Epithelial cell of proximal tubule (primary cell): ENCODE data around the gene MOG. TPM values are rescaled to one million over a fixed set of nuclear protein-coding genes. Genes with fewer than 3 reads are reported as not detected.

ENCODE experiments used
- DNase-seq: peaks from one replicate; pipeline ENCODE4 v3.0.0-alpha.2; 2011; ENCODE audit warnings: low read depth
- H3K4me3 ChIP-seq: 2 replicates; pipeline ENCODE4 v1.5.1; 2011; ENCODE audit warnings: low read depth, mild to moderate bottlenecking, low read length
- total RNA-seq: library from RNA; depleted of rRNA; stranded (reverse); fragments of >200 nt; gene quantifications from 2 replicates; pipeline ENCODE4 v1.2.3, GENCODE V29; 2015
- TF ChIP-seq, protein P1 (sequence below): conservative IDR thresholded peaks from 2 replicates; pipeline ENCODE4 v1.5.1; 2012; ENCODE audit warnings: low read depth, mild to moderate bottlenecking, low read length

MOG gene
- total RNA-seq, 1 donor from 2014 or later = not detected

- H3K4me3 ChIP-seq = no peak overlapping the region
- TF ChIP-seq, protein P1, sequence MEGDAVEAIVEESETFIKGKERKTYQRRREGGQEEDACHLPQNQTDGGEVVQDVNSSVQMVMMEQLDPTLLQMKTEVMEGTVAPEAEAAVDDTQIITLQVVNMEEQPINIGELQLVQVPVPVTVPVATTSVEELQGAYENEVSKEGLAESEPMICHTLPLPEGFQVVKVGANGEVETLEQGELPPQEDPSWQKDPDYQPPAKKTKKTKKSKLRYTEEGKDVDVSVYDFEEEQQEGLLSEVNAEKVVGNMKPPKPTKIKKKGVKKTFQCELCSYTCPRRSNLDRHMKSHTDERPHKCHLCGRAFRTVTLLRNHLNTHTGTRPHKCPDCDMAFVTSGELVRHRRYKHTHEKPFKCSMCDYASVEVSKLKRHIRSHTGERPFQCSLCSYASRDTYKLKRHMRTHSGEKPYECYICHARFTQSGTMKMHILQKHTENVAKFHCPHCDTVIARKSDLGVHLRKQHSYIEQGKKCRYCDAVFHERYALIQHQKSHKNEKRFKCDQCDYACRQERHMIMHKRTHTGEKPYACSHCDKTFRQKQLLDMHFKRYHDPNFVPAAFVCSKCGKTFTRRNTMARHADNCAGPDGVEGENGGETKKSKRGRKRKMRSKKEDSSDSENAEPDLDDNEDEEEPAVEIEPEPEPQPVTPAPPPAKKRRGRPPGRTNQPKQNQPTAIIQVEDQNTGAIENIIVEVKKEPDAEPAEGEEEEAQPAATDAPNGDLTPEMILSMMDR = no peak
- DNase-seq = no peak
Measured at GRCh38 chr6:29641430-29642148, 15.3 kb upstream of the MOG start.

GRCh38 chr6:29647927-29648642 lies 8.8 kb upstream of the MOG start:
- no peak for DNase-seq
- H3K4me3 ChIP-seq = no peak overlapping the region
- TF ChIP-seq, protein P1 = peak; percentile 91

GRCh38 chr6:29649701-29650673 lies 6.9 kb upstream of the MOG start:
- peak; percentile 73 for DNase-seq
- TF ChIP-seq, protein P1 = peak; percentile 95
- H3K4me3 ChIP-seq = peak overlapping the region; percentile 54

DNA sequence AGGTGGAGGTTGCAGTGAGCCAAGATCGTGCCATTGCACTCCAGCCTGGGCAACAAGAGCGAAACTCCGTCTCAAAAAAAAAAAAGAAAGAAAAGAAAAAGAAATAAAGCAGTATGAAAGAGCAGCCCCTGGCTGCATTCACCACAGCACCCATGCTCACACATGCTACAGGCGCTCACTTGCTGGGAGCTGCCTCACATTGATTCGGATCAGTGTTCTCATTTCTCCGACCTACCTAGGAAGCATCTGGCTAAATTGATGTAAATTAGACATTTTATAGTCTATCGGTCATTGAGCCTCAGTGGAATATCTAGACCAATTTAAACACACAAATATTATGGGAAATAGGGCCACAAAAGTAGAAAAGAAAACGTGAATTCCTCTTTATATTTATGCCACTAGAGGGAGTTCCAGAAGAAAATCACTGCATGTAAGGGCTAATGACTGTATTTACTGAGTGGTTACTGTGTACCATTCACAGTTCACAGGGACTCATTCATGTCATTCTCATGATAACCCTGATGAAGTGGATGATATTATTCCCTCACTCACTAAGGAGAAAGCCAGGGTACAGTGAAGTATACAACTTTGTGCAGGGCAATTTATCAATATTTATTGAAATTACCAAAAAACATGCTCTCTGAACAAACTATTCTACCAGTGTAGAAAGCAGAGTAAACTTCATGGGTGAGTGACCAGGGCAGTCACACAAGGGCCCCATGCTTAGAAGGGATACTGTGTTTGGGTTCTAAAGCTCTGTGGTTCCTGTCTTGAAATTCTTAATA lies 5.3 kb upstream of the MOG start:
- TF ChIP-seq, protein P1 = peak; percentile 70
- no peak for DNase-seq
- H3K4me3 ChIP-seq = no peak overlapping the region

DNA sequence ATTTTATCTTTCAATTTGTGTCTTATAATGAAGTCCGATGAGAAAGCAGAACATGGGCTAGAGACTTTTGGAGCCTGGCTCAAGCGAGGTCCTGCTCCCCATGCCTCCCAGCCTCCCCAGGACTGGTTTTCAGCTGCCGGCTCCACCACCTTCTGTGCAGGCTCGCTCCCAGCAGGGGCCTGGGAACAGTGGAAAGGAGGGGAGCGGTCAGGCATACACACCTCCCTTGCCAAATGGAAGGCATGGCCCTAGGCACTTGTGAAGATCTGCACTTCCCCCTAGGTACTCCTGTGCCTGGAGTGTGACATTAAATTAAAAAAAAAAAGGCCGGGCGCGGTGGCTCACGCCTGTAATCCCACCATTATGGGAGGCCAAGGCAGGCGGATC lies 4.7 kb upstream of the MOG start:
- TF ChIP-seq, protein P1 = no peak
- DNase-seq = no peak
- H3K4me3 ChIP-seq = no peak overlapping the region

- no peak for DNase-seq
- no peak overlapping the region for H3K4me3 ChIP-seq
- TF ChIP-seq, protein P1 = peak; percentile 81
Measured at GRCh38 chr6:29653452-29654038, 3.3 kb upstream of the MOG start.
